Central memory CD8-positive, alpha-beta T cell (primary cell): ENCODE measurements around the gene CARMIL1.
"Not testable (repeated sequence)": the region's sequence is repeated elsewhere in the genome, so short reads cannot be mapped to it uniquely, and the experiment has no call there.

Experiments used
- ATAC-seq: fragments of 150-1000 bp; cut with Tn5 transposase; replicated peaks from 2 replicates; pipeline ENCODE4 v1.10.0; 2022; ENCODE audit warnings: mild to moderate bottlenecking, moderate FRiP score, moderate number of reproducible peaks; ENCODE audit not compliant: poor library complexity, severe bottlenecking; ENCODE audit errors: extremely low read depth
- DNase-seq, 2 donors: peaks; one replicate each; pipeline ENCODE4 v3.0.0; 2021; ENCODE audit warnings: low spot score in 2 of 2
- H3K27ac Mint-ChIP-seq: one replicate; pipeline ENCODE4 v1.8.0; 2022; ENCODE audit warnings: low read depth, mild to moderate bottlenecking, moderate library complexity, mixed read lengths
- H3K27me3 Mint-ChIP-seq: one replicate; pipeline ENCODE4 v1.8.0; 2022; ENCODE audit warnings: mixed read lengths
- H3K36me3 Mint-ChIP-seq: one replicate; pipeline ENCODE4 v1.8.0; 2022; ENCODE audit warnings: mild to moderate bottlenecking, moderate library complexity, mixed read lengths; ENCODE audit not compliant: insufficient read depth
- H3K4me1 Mint-ChIP-seq: one replicate; pipeline ENCODE4 v1.8.0; 2022; ENCODE audit warnings: mixed read lengths
- H3K4me3 Mint-ChIP-seq: one replicate; pipeline ENCODE4 v1.8.0; 2022; ENCODE audit warnings: mild to moderate bottlenecking, moderate library complexity, mixed read lengths
- H3K9me3 Mint-ChIP-seq: one replicate; pipeline ENCODE4 v1.8.0; 2022; ENCODE audit warnings: mixed read lengths

Gene CARMIL1

DNA sequence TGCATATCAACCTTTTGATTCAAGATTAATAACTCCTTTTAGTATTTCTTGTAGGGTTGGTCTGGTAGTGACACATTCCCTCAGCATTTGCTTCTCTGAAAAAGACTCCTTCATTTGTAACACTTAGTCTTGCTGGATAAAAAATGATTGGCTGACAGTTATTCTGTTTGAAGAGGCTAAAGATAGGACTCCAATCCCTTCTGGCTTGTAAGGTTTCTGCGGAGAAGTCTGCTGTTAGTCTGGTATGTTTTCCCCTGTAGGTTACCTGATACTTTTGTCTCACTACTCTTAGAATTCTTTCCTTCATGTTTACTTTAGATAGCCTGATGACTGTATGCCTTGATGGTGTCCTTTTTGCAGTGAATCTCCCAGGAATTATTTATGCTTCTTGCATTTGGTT is 96.0 kb downstream of the CARMIL1 start:
- Mint-ChIP-seq H3K27ac (no peak overlapping the region), H3K4me3 (no peak overlapping the region), H3K4me1 (peaks cover 38% of the 10 kb centered on the region), H3K36me3 (no peaks in the 10 kb centered on the region), H3K27me3 (no peaks in the 10 kb centered on the region), H3K9me3 (peaks cover 6% of the 10 kb centered on the region)
- ATAC-seq (no peak), DNase-seq (no peak)

DNA sequence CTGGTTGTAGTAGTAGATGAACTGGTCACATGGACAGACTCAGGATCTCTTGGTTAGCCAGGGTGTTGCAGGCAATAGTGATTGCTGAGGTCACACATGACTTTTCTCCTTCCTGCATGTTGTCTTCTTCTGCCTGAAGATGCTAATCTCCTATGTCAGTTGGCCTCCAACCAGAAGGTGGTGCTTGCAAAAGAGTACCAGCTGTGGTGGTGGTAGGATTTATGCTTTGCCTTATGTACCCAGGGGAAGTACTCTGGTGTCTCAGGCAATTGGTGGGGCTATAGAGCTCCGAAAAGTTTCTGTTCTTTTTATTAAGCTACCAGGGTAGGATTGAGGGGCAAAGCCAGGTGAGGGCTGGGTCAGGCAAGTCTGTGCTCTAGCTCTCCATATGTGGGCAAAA is 98.5 kb downstream of the CARMIL1 start:
- Mint-ChIP-seq H3K4me1 (peaks cover 22% of the 10 kb centered on the region), H3K27ac (no peak overlapping the region), H3K27me3 (no peaks in the 10 kb centered on the region), H3K4me3 (no peak overlapping the region), H3K9me3 (peaks cover 6% of the 10 kb centered on the region), H3K36me3 (peaks cover 1% of the 10 kb centered on the region)
- ATAC-seq (no peak), DNase-seq (no peak)

DNA sequence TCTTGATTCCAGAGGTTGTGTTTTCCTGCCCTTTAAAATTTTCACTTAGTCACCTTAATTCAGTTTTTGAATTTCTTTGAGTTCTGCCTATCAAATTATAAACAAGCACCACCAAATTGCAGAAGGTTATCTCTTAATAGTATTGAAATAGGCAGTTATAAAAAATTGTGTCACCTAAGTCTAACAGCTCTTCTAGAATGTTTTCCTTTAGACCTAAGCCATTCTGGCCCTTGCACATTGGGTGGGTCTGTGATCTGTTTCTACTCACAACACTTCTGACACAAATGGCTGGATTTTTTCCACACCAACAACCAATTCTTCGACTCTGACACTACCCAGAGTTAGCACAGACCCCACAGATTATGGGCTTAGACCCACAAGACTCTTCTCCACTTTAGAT is 101.9 kb downstream of the CARMIL1 start:
- Mint-ChIP-seq H3K36me3 (peaks cover 3% of the 10 kb centered on the region), H3K27me3 (no peaks in the 10 kb centered on the region), H3K27ac (no peak overlapping the region), H3K4me1 (peaks cover 12% of the 10 kb centered on the region), H3K4me3 (no peak overlapping the region), H3K9me3 (no peaks in the 10 kb centered on the region)
- ATAC-seq (no peak), DNase-seq (no peak)

DNA sequence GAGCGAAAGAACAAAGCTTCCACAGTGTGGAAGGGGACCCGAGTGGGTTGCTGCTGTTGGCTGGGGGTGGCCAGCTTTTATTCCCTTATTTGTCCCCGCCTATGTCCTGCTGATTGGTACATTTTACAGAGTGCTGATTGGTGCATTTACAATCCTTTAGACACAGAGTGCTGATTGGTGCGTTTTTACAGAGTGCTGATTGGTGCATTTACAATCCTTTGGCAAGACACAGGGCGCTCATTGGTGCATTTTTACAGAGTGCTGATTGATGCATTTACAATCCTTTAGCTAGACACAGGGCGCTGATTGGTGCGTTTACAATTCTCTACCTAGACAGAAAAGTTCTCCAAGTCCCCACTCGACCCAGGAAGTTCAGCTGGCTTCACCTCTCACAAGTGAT is 103.3 kb downstream of the CARMIL1 start:
- DNase-seq, H3K4me3 Mint-ChIP-seq, H3K27ac Mint-ChIP-seq, H3K36me3 Mint-ChIP-seq, H3K9me3 Mint-ChIP-seq, ATAC-seq, H3K27me3 Mint-ChIP-seq: not testable (repeated sequence)
- peaks cover 10% of the 10 kb centered on the region for H3K4me1 Mint-ChIP-seq

DNA sequence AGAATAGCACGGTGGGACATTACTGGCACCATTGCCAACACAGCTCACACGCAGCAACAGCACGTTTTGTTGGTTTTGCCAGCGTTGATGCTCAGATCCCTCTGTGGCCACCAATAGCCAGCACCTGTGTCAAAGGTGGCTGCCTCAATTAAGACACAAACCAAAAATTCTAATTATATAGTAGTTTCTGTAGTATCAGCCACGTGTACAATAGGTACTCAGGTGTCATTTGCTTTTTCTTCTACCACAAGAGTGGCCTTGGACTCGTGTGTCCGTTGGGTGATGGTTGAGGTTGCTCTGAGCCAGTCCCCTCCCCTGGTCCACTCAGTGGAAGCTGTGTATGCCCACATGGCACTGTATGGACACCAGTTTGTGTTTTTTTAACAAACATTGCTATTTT is 105.1 kb downstream of the CARMIL1 start:
- Mint-ChIP-seq H3K27me3 (no peaks in the 10 kb centered on the region), H3K27ac (no peak overlapping the region), H3K36me3 (peaks cover 3% of the 10 kb centered on the region), H3K4me1 (peaks cover 11% of the 10 kb centered on the region), H3K4me3 (no peak overlapping the region), H3K9me3 (no peaks in the 10 kb centered on the region)
- DNase-seq, result no peak
- no peak for ATAC-seq

DNA sequence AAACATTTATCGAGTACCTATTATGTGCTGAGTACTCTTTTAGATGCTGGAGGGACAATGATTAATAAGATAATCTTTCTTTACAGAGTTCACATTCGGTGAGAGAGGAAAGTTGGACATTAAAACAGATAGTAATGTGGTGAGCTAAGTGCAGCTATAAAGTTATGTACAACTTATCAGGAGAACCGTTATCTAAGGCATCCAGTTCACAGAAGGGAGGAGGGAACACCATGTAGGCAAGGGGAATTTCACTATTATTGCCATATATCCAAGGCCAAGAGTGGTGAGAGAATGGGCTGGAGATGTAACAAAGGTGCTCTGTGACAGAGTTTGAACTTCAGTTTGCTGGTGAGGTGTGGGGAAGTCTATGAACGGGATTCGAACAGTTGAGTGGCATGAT is 105.8 kb downstream of the CARMIL1 start:
- Mint-ChIP-seq H3K27ac (no peak overlapping the region), H3K27me3 (no peaks in the 10 kb centered on the region), H3K36me3 (peaks cover 3% of the 10 kb centered on the region), H3K4me1 (peaks cover 11% of the 10 kb centered on the region), H3K4me3 (no peak overlapping the region), H3K9me3 (no peaks in the 10 kb centered on the region)
- no peak for DNase-seq
- no peak for ATAC-seq

DNA sequence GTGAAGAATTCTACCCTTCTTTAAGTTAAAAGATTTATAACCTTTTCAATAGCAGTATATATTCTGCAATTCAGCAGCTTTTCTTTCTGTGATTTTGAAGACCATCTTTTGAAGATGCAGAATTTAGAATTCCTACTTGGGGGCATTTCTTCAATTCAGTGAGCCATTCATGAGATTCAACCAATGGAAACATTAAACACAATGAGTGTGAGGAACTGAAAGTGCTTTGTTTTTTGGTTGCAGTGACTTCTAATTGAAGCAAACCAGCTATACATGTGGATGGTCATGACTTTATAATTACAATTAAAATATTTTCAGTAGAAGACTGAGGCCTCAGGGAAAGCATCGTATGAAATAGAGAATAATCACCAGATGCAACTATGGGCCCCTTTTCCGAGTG is 108.3 kb downstream of the CARMIL1 start:
- ATAC-seq, result no peak
- peak overlapping the region; percentile 4 for H3K27ac Mint-ChIP-seq
- H3K27me3 Mint-ChIP-seq, result no peaks in the 10 kb centered on the region
- peaks cover 6% of the 10 kb centered on the region for H3K4me1 Mint-ChIP-seq
- H3K9me3 Mint-ChIP-seq, result no peaks in the 10 kb centered on the region
- peaks cover 1% of the 10 kb centered on the region for H3K36me3 Mint-ChIP-seq
- H3K4me3 Mint-ChIP-seq, result no peak overlapping the region
- no peak for DNase-seq

DNA sequence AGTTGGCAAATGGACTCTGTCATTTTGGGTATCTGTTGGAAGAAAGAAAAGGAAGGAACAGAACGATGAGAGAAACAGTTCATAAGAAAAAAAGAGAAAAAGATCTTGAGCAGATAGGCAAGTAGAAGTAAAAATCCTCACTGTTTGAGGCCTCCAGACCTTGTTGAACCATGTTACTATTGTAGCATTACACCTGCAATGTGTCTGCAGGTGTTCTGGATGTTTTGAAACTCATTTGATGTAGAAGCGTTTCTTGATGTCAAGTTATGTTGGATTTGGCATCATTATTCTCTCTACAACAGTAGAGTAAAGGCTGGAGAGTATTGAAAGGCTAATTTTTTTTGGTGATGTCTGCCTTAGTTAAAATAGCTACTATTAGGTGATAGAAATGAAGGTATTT is 108.7 kb downstream of the CARMIL1 start:
- peaks cover 6% of the 10 kb centered on the region for H3K4me1 Mint-ChIP-seq
- ATAC-seq, result no peak
- H3K27ac Mint-ChIP-seq, result peak overlapping the region; percentile 4
- no peaks in the 10 kb centered on the region for H3K9me3 Mint-ChIP-seq
- DNase-seq, result no peak
- no peaks in the 10 kb centered on the region for H3K27me3 Mint-ChIP-seq
- no peak overlapping the region for H3K4me3 Mint-ChIP-seq
- H3K36me3 Mint-ChIP-seq, result peaks cover 1% of the 10 kb centered on the region

DNA sequence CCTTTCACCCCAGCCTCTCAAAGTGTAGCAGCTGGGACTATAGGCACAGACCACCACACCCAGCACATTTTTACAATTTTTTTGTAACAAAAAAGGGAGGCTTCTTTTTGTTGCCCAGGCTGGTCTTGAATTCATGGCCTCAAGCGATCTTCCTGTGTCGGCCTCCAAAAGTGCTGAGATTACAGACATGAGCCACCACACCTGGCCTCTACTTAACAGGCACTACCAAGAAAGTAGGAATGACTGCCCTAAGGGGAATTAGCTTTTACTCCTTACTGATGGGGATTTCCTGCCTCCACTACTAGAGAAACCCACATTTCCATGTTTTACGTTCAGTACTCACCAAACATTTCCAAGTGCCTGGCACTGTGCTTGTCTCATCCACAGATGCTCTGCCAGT is 109.6 kb downstream of the CARMIL1 start:
- Mint-ChIP-seq H3K36me3 (peaks cover 1% of the 10 kb centered on the region), H3K27ac (no peak overlapping the region), H3K4me1 (peaks cover 6% of the 10 kb centered on the region), H3K27me3 (no peaks in the 10 kb centered on the region), H3K4me3 (no peak overlapping the region), H3K9me3 (no peaks in the 10 kb centered on the region)
- no peak for DNase-seq
- no peak for ATAC-seq

DNA sequence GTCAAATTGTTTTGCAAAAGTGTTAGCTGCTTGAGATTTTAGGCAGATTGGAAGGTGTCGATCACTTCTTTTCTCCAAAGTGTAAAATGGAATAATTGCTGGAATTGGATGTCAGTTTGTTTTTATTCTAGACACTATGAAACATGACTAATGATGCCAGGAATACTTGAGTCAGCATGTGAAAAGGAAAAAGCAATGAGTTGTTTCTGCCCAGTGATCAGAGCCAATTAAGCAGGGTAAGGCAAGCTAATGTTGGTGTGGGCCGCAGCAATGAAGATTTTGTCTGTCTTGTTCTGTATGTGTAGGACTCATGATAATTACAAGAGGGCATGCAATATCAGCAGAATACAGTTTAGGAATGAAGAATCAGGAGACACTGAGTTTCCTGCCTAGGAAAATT is 110.3 kb downstream of the CARMIL1 start:
- H3K36me3 Mint-ChIP-seq, result no peaks in the 10 kb centered on the region
- ATAC-seq (no peak), DNase-seq (no peak)
- no peaks in the 10 kb centered on the region for H3K27me3 Mint-ChIP-seq
- no peak overlapping the region for H3K4me3 Mint-ChIP-seq
- peaks cover 6% of the 10 kb centered on the region for H3K4me1 Mint-ChIP-seq
- H3K27ac Mint-ChIP-seq, result no peak overlapping the region
- H3K9me3 Mint-ChIP-seq, result no peaks in the 10 kb centered on the region

DNA sequence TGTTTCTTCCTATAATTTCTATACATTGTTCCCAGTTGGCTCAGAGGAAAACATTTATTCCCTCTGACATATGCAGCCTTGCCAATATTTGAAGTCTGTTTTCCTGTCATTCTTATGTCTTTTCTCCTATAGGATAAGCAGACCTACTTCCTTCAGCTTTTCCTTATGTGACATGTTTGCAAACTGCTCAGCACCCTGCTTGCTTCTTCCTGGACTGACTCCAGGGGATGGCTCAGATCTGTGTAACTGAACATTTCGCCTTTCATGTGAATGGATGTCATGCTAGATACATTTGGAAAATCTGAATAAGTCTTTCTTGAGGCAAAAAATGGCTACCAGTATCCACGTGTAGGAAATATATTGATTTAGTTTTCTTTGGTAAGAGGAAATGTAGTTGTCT is 113.2 kb downstream of the CARMIL1 start:
- Mint-ChIP-seq H3K27me3 (no peaks in the 10 kb centered on the region), H3K9me3 (no peaks in the 10 kb centered on the region), H3K36me3 (no peaks in the 10 kb centered on the region), H3K4me3 (no peak overlapping the region), H3K4me1 (peaks cover 6% of the 10 kb centered on the region), H3K27ac (no peak overlapping the region)
- no peak for ATAC-seq
- DNase-seq, result no peak

DNA sequence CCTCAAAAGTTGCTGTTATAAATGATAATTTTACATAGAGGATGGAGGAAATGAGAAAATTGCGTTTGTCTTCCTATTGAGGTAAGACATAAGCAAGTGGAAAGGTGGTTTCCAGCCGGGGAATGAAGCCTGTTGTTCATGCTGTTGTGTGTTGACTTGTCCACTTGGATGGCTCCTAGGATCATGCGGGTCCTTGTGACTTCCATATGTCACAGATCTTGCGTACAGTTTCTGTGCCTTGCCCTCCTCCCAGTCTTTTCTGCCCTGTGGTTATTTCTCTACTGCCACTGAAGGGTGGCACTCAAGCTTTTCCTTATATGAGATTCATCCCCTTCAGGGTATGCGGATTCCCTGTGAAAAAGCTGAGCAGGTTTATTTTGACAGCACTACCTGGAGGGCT is 116.6 kb downstream of the CARMIL1 start:
- H3K4me1 Mint-ChIP-seq, result no peaks in the 10 kb centered on the region
- no peak overlapping the region for H3K4me3 Mint-ChIP-seq
- H3K27me3 Mint-ChIP-seq, result no peaks in the 10 kb centered on the region
- no peaks in the 10 kb centered on the region for H3K9me3 Mint-ChIP-seq
- DNase-seq, result no peak
- no peaks in the 10 kb centered on the region for H3K36me3 Mint-ChIP-seq
- ATAC-seq, result no peak
- H3K27ac Mint-ChIP-seq, result no peak overlapping the region

DNA sequence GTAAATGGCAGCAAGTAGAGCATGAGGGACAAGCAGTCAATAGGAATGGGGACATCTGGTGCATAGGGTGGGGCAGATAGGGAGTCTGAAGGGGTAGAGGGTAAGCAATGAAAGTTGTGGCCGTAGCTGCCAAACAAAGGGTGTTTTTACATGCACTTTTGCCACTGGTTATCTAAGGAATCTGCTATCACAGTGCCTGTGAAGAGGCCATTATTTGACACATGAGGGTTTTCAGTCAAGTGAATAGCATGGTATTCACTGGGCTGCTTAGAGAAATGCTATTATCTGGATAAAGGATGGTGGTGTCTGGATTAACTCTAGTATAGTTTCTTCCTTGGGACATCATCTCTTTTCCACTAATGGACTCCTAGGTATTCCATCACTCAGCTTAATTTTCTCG is 118.2 kb downstream of the CARMIL1 start:
- no peaks in the 10 kb centered on the region for H3K36me3 Mint-ChIP-seq
- no peak overlapping the region for H3K4me3 Mint-ChIP-seq
- no peaks in the 10 kb centered on the region for H3K4me1 Mint-ChIP-seq
- H3K9me3 Mint-ChIP-seq, result no peaks in the 10 kb centered on the region
- no peak for DNase-seq
- no peak overlapping the region for H3K27ac Mint-ChIP-seq
- no peak for ATAC-seq
- H3K27me3 Mint-ChIP-seq, result no peaks in the 10 kb centered on the region

DNA sequence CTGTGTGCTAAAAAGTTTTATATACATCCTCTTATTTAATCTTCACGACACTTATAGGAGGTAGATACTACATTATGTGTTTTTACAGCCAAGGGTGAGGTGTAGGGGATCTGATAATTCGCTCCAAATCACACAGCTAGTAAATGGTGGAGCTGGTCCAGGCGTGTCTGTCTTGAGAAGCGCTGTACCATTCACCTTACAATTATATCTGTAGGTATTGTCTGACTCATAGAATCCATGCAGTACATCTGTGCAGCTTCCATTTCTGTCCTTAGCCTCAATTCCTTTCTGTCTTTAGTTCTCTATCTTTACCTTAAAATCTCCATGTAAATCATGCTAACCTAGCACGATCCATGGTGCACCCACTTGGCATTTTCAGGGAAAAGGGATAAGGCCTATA is 120.7 kb downstream of the CARMIL1 start:
- ATAC-seq (no peak), DNase-seq (no peak)
- Mint-ChIP-seq H3K4me3 (no peak overlapping the region), H3K27me3 (no peaks in the 10 kb centered on the region), H3K36me3 (no peaks in the 10 kb centered on the region), H3K4me1 (no peaks in the 10 kb centered on the region), H3K9me3 (no peaks in the 10 kb centered on the region), H3K27ac (no peak overlapping the region)
